GM18499 (cell line): Measurements from ENCODE around the gene FAHD2A.
"Not testable (repeated sequence)": the region's sequence is repeated elsewhere in the genome, so short reads cannot be mapped to it uniquely, and the experiment has no call there.

Source experiments
- ATAC-seq: cut with Tn5 transposase; IDR thresholded peaks from one replicate; pipeline ENCODE4 v1.9.1; 2021; ENCODE audit warnings: moderate number of reproducible peaks; ENCODE audit not compliant: insufficient read depth, unreplicated experiment

Gene FAHD2A

GRCh38 chr2:95433373-95433772, 30.9 kb downstream of the FAHD2A start:
- ATAC-seq = not testable (repeated sequence)

DNA sequence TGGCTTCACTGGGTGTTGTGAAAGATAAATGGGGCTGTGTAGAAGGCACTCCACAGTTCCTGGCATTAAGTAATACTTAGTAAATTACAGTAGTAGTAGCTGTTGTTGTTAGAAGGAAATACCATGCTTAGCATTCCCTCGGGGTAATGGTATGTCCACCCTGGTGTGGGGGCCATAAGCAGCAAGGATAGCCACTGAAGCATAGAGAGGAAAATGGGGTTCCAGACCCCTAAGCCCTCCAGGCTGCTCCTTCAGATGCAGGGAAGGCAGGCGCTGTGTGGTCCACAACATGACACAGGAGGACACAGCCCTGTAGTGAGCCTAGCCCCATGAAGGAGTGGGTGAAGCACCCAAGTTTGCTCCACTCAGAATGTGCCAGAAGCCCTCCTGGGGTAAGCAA, 31.5 kb downstream of the FAHD2A start:
- ATAC-seq = not testable (repeated sequence)

GRCh38 chr2:95434507-95435076, 32.1 kb downstream of the FAHD2A start:
- ATAC-seq = not testable (repeated sequence)

DNA sequence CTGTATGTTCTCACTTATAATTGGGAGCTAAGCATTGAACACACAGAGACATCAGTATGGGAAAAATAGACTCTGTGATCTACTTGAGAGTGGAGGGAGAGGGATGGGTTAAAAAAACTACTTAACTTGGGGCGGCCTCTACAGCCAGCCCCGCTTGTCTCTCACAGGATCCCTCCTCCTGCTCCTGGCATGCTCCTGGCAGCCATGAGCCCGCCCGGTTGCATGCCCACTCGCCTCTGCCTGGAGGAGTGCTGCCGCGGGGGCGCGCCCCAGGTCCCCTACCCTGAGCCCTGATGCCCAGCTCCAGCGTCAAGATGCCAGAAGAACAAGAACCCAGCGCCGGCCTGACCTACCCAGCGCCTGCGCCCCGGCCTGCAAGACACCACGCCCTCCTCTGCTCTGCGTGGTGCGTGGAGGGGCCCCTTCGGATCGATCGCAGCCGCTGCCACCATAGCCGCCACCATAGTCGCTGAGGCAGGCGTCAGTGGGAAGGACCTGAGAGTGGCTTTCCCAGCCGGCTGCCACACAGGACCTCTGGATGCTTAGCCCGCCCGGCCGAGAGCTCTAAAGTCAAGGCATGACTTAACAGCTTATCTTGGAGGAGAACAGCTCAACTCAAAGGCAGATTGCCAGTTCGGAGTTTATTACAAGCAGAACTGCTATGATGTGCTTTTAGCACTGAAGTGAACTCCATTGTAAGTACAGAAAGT, 32.8 kb downstream of the FAHD2A start:
- ATAC-seq = not testable (repeated sequence)

DNA sequence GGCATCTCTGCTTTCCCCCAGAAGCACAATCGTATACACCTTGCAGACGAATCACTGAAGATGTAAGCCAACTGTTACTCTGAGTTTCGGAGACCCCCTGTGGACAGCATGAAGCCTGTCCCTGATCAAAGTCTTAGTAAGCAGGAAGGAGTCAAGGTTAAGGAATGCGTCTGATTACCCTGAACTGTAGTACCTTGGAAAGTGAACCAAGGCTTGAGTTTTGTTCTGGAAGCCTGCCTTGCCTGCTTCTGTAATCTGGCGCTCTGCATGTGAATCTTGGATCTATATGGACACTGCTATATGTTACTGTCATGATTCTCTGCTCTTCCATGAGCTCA, 33.3 kb downstream of the FAHD2A start:
- ATAC-seq = not testable (repeated sequence)

GRCh38 chr2:95442474-95443099, 40.1 kb downstream of the FAHD2A start:
- not testable (repeated sequence) for ATAC-seq

DNA sequence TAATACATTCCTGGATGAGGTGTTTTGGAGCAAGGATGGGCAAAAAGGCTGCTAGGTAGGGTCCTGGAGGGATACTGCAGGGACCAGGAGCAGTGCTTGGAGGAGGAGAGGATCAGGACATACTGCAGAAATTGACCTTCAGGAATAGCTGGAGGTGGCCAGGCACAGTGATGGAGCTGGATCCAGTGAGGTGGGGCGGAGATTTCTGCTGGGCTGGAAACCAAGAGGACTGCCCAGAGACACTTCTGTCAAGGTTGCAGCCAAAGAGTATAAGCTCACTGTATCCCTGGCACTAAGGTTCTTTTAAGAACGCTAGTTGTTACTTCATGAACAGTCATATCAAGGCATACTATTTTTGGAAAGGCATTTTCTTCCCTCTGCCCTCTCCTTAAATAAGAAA, 42.8 kb downstream of the FAHD2A start:
- not testable (repeated sequence) for ATAC-seq

DNA sequence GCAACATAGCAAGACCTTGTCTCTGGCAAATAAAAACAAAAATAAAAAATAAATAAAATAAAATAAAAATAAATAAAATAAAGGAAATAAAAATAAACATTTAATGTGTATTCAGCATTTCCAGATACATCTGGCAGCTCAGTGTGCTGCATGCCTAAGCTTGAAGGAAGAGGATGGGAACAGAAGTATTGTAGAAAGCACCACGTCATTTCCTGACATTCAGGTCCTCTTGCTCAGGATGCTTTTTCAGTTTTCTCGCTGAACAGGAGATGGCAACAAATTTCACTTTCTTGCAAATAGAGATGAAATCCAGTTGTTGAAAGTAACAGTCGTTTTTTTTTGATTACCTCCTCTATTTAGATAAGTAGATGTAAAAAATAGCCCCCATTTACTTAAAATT, 60.8 kb downstream of the FAHD2A start:
- ATAC-seq = not testable (repeated sequence)
